Measurements from ENCODE around the gene TXNRD2.
"Not testable (repeated sequence)": the region's sequence is repeated elsewhere in the genome, so short reads cannot be mapped to it uniquely, and the experiment has no call there.

TXNRD2 gene

GRCh38 chr22:19844377-19845053 lies 97.1 kb downstream of the TXNRD2 start:
- no peak for DNase-seq (ENCODE audit: low spot score)

- DNase-seq (ENCODE audit: low spot score): no peak
Observed at GRCh38 chr22:19843857-19844376, 97.7 kb downstream of the TXNRD2 start.

GRCh38 chr22:19843107-19843856 lies 98.3 kb downstream of the TXNRD2 start:
- DNase-seq (ENCODE audit: low spot score): no peak

- no peak for DNase-seq (ENCODE audit: low spot score)
Observed at GRCh38 chr22:19842393-19843106, 99.1 kb downstream of the TXNRD2 start.

DNA sequence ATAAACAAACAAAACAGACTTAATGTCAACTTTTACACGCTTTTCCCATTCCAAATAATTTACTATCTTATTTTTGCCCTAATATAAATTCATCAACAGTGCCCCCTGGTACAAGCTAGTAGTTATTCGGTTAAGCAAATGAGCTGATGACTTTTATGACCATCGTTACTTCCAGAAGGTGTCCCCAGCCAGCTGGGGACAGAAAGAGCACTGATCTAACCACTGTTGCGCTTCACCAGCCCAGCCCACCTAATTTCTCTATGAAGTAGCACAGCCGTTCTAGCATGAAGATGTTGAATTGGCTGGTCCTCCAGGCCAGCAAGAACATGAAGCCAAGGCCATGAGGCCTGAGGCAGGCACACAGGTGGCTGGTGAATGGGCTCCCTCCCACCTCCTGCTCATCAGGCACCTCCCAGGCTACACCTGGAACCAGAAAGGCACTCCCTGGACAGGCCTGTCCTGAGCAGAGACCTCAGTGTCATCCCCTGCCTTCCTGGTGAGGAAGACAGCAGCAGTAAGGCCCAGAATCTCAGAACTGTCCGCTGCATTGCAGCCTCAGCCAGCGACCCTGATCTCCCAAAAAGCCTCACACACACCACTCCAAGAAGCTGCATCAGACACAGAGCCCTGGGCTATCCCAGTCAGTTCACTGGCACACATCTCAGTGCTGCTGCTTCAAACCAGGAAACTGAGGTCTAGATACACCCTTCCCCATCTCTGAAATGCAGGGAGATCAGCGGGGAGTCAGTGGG lies 99.8 kb downstream of the TXNRD2 start:
- DNase-seq (ENCODE audit: low spot score): no peak

- DNase-seq (ENCODE audit: low spot score): no peak
Observed at GRCh38 chr22:19840955-19841640, 100.5 kb downstream of the TXNRD2 start.

- DNase-seq (ENCODE audit: low spot score): no peak
Observed at GRCh38 chr22:19840059-19840458, 101.6 kb downstream of the TXNRD2 start.

DNA sequence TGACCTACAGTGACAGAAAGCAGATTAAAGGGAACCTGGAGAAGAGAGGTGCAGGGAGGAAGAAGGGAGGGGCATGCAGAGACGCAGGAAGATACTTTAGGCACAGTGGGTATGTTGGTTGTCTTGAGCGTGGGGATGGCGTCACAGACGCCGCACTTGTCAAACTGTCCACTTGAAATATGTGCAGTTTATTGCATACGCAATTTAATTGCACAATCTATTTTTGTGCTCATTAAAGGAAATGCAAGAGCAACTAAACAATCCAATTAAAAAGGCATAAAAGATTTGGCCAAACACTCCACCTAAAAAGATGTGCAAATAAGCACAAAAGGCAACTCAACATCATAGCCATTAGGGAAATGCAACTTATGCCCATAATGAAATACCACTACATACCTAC lies 103.7 kb downstream of the TXNRD2 start:
- DNase-seq (ENCODE audit: low spot score): no peak

GRCh38 chr22:19836512-19836911 lies 105.1 kb downstream of the TXNRD2 start:
- DNase-seq (ENCODE audit: low spot score): no peak

DNA sequence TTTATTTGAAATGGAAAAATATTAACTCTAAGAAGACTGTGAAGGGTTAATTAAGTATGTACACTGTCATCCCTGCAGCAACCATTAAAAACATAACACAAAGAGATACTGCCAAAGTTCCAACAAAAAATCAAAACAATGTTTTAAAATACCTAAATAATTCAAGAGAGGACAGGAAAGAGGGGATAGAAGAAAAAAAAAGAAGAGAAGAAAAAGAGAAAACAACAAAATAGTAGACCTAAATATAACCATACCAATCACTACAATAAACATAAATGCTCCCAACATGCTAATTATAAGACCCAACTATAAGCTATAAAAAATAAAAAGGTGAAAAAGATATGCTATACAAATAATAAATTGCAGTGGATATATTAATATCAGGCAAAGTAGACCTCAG lies 107.0 kb downstream of the TXNRD2 start:
- no peak for DNase-seq (ENCODE audit: low spot score)

GRCh38 chr22:19833327-19833726 lies 108.3 kb downstream of the TXNRD2 start:
- not testable (repeated sequence) for DNase-seq (ENCODE audit: low spot score)

- no peak for DNase-seq (ENCODE audit: low spot score)
Observed at GRCh38 chr22:19832476-19833108, 109.0 kb downstream of the TXNRD2 start.

GRCh38 chr22:19831979-19832378 lies 109.6 kb downstream of the TXNRD2 start:
- not testable (repeated sequence) for DNase-seq (ENCODE audit: low spot score)

GRCh38 chr22:19831016-19831415 lies 110.6 kb downstream of the TXNRD2 start:
- no peak for DNase-seq (ENCODE audit: low spot score)

- DNase-seq (ENCODE audit: low spot score): no peak
Observed at GRCh38 chr22:19828035-19828401, 113.6 kb downstream of the TXNRD2 start.

DNA sequence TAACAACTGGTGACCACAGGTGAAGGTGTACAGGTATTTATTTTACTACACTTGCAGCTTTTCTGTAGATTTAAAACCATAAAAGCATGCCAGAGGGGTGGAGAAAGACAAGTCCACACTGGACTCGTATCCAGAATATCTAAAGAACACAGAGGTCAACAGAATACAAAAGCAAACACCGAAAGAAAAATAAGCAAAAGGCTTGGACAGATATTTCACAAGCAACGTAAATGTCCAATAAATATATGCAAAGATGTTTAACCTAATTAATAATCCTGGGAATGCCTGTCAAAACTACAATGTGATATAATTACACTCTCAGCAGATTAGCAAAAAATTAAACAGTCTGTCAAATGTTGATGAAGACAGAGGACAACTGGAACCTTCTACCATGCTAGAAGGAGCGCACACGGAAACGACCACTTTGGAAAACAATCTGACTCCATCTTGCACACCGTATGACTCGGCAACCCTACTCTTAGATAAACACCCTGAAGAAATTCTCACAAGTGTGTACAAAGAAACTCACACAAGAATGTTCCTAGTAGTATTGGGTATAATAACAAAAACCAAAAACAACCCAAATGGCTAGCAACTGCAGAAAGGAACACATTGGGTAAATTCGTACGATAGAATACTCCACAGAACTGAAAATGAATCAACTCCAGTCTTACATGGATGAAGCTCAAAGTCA lies 114.1 kb downstream of the TXNRD2 start:
- no peak for DNase-seq (ENCODE audit: low spot score)

DNA sequence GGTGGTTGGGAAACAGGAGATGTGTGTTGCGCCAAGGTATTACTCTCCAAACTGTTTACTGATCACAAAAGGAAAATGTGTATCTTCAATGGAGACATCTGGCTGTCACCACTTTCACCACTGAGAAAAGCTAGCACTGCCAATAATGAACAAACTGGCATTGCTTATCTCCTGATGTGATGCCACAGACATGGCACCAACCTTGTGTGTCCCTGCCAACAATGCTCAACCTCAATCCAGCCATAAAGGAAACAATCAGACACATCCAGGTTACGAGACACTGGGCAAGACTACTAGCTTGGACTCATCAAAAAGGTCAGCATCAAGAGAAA lies 115.0 kb downstream of the TXNRD2 start:
- DNase-seq (ENCODE audit: low spot score): no peak

- no peak for DNase-seq (ENCODE audit: low spot score)
Observed at GRCh38 chr22:19825904-19826618, 115.6 kb downstream of the TXNRD2 start.

Measured in CD4-positive, alpha-beta T cell treated with Interleukin-15 for 4 hours (primary cell).